Psoas muscle (tissue), 8 donors: ENCODE measurements around the gene FER. TPM values are rescaled to one million over a fixed set of nuclear protein-coding genes. Genes with fewer than 3 reads are reported as not detected.

Experiments
- ATAC-seq, 4 donors: fragments of 200-7000 bp; cut with Tn5 transposase; one replicate each; pipeline ENCODE4 v1.9.1; 2020; ENCODE audit warnings: moderate library complexity in 3 of 4, mild to moderate bottlenecking in 2 of 4
- DNase-seq, 2 donors: peaks; one replicate each; pipeline ENCODE4 v3.0.0-alpha.2; 2020
- H3K27ac ChIP-seq: fragments of 200-600 bp; one replicate; pipeline ENCODE4 v1.8.0; 2022
- H3K27me3 ChIP-seq, 3 donors: fragments of 200-600 bp in 1 of 3; one replicate each; pipeline versions ENCODE4 v1.6.1 to v1.8.0; 2013 to 2022; ENCODE audit warnings: low read length in 2 of 3, mild to moderate bottlenecking in 2 of 3, moderate library complexity in 1 of 3; ENCODE audit not compliant: insufficient read depth in 3 of 3
- H3K36me3 ChIP-seq, 2 donors: fragments of 200-600 bp in 1 of 2; one replicate each; pipeline versions ENCODE4 v1.6.1 to v1.8.0; 2013 to 2022; ENCODE audit warnings: low read depth in 1 of 2, mild to moderate bottlenecking in 1 of 2, moderate library complexity in 1 of 2; ENCODE audit not compliant: insufficient read depth in 1 of 2
- H3K4me1 ChIP-seq: fragments of 200-600 bp; one replicate; pipeline ENCODE4 v1.8.0; 2022
- H3K4me3 ChIP-seq: fragments of 200-600 bp; one replicate; pipeline ENCODE4 v1.8.0; 2022; ENCODE audit warnings: mild to moderate bottlenecking
- H3K9me3 ChIP-seq: fragments of 200-600 bp; one replicate; pipeline ENCODE4 v1.8.0; 2022
- WGBS, 3 donors: extraction: QIAGEN DNeasy Blood & Tissue Kit; methylation state at CpG; one replicate each; pipeline versions ENCODE4 v1.1.6 to v1.1.7; 2013; 5-methylcytosine and 5-hydroxymethylcytosine counted together
- intact Hi-C, 2 donors: fragments of 100-400 bp; cut with DNase I; formaldehyde crosslinking; loops; one replicate each; pipeline versions ENCODE4 v1.11.0 to v1.14.2; 2022
- polyA plus RNA-seq, 3 donors: library from polyadenylated mRNA; stranded (reverse); fragments of 200-250 nt; gene quantifications; one replicate each; pipeline ENCODE4 v1.2.3, GENCODE V29; 2013
- total RNA-seq, 4 donors: library from RNA; stranded (reverse); fragmentation: NEBNext Ultra II Directional in 2 of 4; extraction: Animal tissue kit (Norgen Biotek cat#: 25700) in 2 of 4; gene quantifications; one replicate each; pipeline versions ENCODE4 v1.2.1 to v1.2.4, GENCODE V29; 2021 to 2023
- TF ChIP-seq, protein P1 (sequence below): fragments of 200-600 bp; IDR thresholded peaks from one replicate; pipeline ENCODE4 v1.8.0; 2022; ENCODE audit warnings: antibody characterized with exemption
- donor health status: healthy with polysubstance abuse.
- donor health status: DM: no; HTN: no; CAD: no; lungs with moderate emphysema.
- donor health status: Bipolar disorder and iron deficiency.
- donor health status: healthy.
- donor health status: DM: yes; HTN: yes; CAD: no.
- donor health status: DM: no; HTN: no; CAD: no.
- donor health status: DM: no; HTN: no; CAD: no.
- donor health status: DM: yes; HTN: yes; CAD: no.

FER gene
- total and polyA plus RNA-seq, 7 donors, result 0.66 to 7.6 (median 4.6) TPM

DNA sequence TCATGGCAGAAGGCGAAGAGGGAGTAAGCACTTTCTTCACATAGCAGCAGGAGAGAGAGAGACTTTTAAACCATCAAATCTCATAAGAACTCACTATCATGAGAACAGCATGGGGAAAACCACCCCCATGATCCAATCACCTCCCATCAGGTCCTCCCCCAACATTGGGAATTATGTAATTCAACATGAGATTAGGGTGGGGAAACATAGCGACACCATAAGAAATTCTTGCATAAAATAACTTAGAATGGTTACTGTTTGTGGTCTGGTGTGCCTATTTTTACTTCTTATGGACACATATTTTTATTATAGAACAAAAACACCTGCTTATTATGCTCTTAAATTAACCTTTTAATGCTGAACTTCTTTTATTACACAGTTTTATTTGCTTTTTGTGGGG is 364.0 kb downstream of the FER start:
- ATAC-seq, result no peak
- no peak for DNase-seq
- Histone ChIP-seq H3K27me3 (no peaks in the 10 kb centered on the region), H3K36me3 (no peaks in the 10 kb centered on the region), H3K4me1 (no peaks in the 10 kb centered on the region), H3K9me3 (no peaks in the 10 kb centered on the region), H3K27ac (no peak overlapping the region), H3K4me3 (no peak overlapping the region)
- WGBS, 3 donors, result 96 to 98% (median 98%) methylated on average over 2 of the region's 2 CpGs
- TF ChIP-seq, protein P1, sequence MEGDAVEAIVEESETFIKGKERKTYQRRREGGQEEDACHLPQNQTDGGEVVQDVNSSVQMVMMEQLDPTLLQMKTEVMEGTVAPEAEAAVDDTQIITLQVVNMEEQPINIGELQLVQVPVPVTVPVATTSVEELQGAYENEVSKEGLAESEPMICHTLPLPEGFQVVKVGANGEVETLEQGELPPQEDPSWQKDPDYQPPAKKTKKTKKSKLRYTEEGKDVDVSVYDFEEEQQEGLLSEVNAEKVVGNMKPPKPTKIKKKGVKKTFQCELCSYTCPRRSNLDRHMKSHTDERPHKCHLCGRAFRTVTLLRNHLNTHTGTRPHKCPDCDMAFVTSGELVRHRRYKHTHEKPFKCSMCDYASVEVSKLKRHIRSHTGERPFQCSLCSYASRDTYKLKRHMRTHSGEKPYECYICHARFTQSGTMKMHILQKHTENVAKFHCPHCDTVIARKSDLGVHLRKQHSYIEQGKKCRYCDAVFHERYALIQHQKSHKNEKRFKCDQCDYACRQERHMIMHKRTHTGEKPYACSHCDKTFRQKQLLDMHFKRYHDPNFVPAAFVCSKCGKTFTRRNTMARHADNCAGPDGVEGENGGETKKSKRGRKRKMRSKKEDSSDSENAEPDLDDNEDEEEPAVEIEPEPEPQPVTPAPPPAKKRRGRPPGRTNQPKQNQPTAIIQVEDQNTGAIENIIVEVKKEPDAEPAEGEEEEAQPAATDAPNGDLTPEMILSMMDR, result no peak
- intact Hi-C loops, result no loop called here

DNA sequence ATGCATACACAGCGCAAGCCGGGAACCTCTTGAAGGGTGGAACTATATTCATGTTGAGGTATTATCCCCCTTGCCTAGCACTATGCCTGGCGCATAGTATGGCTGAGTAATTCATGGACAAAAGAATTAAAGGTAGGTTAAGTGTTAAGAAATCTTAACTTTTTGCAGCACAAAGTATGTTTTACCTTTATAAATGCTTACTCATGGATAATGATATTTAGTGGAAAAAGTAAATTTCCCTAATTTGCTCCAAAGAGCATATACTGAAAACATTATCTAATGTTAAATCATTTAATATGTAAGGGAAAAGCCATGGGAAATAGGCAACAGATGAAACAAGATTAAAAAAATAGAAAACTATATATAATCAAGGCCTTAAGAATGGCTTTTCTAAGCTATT is 365.9 kb downstream of the FER start:
- Histone ChIP-seq H3K9me3 (no peaks in the 10 kb centered on the region), H3K4me1 (no peaks in the 10 kb centered on the region), H3K36me3 (no peaks in the 10 kb centered on the region), H3K27ac (no peak overlapping the region), H3K4me3 (no peak overlapping the region), H3K27me3 (no peaks in the 10 kb centered on the region)
- TF ChIP-seq, protein P1, result no peak
- no peak for DNase-seq
- intact Hi-C loops, result no loop called here
- WGBS, 3 donors, result 99 to 100% (median 99%) methylated on average over 3 of the region's 3 CpGs
- no peak for ATAC-seq

DNA sequence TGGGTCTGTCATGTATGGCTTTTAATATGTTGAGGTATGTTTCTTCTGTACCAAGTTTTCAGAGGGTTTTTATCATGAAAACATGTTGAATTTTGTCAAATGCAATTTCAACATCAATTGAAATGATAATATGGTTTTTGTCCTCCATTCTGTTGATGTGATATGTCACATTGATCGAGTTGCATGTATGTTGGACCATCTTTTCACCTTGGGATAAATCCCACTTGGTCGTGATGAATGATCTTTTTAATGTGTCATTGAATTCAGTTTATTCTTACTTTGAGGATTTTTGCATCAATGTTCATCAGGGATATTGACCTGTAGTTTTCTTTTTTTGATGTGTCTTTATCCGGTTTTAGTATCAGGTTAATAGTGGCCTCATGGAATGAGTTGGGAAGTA is 373.5 kb downstream of the FER start:
- 96 to 97% (median 96%) methylated on average over 3 of the region's 3 CpGs for WGBS, 3 donors
- no peak overlapping the region for H3K4me3 ChIP-seq

DNA sequence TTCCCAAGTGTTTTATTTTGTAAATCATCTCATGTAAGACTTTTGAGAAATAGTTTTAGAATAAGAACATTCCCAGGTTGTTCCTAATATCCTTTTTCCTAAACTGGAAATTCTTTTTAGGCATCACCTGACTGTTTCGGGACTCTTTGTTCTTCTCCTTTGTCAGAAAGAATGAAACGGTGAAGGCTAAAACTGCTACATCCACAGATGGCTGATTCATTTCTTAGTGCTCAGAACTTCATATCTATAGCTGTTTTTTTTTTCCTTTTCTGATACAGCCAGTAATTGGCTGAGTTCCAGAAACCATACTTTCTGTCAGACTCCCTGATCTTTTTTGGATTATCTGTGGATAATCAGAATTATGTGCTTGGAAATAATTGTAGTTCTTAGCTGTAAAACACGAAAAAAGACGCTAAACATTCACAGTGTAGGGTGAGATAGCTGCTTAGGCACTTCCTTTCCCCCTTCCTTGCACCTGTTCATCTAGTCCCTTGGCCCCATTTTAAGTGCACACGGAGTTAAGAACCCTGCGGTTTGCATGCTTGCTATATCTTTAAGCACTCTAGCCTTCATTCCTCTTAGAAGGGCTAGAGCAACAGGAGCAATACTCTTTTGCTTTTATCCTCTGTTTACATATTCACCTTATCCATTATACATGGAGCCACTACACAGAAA is 378.2 kb downstream of the FER start:
- H3K4me1 ChIP-seq, result no peaks in the 10 kb centered on the region
- H3K36me3 ChIP-seq, result no peaks in the 10 kb centered on the region
- TF ChIP-seq, protein P1, result no peak
- DNase-seq, result no peak
- no peaks in the 10 kb centered on the region for H3K9me3 ChIP-seq
- H3K27ac ChIP-seq, result no peak overlapping the region
- no peak for ATAC-seq
- 40 to 57% (median 45%) methylated on average over 6 of the region's 6 CpGs for WGBS, 3 donors
- no peaks in the 10 kb centered on the region for H3K27me3 ChIP-seq
- no peak overlapping the region for H3K4me3 ChIP-seq
- intact Hi-C loops, result no loop called here

More for the DNA sequence above, 373.5 kb downstream of the FER start:
- H3K27me3 ChIP-seq, result no peaks in the 10 kb centered on the region
- no peaks in the 10 kb centered on the region for H3K4me1 ChIP-seq
- H3K27ac ChIP-seq, result no peak overlapping the region
- DNase-seq (no peak), ATAC-seq (no peak)
- intact Hi-C loops, result no loop called here
- TF ChIP-seq, protein P1, result no peak
- no peaks in the 10 kb centered on the region for H3K36me3 ChIP-seq
- H3K9me3 ChIP-seq, result peaks cover 7% of the 10 kb centered on the region

DNA sequence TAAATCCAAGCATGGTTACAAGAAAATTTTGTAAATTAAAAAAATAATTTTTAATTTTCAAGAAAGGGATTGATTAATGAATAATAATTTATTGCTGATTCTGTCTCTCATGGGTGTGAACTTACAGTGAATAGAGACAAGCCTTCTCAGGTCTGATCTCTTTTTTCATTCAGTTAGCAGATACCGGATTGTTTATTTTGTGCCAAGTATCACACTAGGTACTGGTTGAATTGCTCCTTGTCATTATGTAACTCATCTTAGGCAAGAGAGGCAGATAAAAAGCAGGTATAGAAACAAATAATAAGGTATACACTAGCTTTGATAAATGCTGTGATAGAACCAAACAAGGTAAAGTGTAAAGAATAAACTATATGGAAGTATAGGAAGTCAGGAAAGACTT is 378.8 kb downstream of the FER start:
- no peak for DNase-seq
- Histone ChIP-seq H3K36me3 (no peaks in the 10 kb centered on the region), H3K27me3 (no peaks in the 10 kb centered on the region), H3K9me3 (no peaks in the 10 kb centered on the region), H3K27ac (no peak overlapping the region), H3K4me1 (no peaks in the 10 kb centered on the region), H3K4me3 (no peak overlapping the region)
- 60 to 75% (median 63%) methylated on average over 1 of the region's 1 CpG for WGBS, 3 donors
- intact Hi-C loops, result no loop called here
- no peak for ATAC-seq
- TF ChIP-seq, protein P1, result no peak
